Rectal smooth muscle tissue (tissue), 1 donor: Measurements from ENCODE around the gene UNKL.

Experiments
- H3K27ac ChIP-seq: one replicate; pipeline ENCODE4 v1.7.0; 2013; ENCODE audit warnings: low read depth, low read length, inconsistent platforms
- H3K27me3 ChIP-seq: one replicate; pipeline ENCODE4 v1.7.0; 2013; ENCODE audit warnings: low read length; ENCODE audit not compliant: control insufficient read depth, insufficient read depth
- H3K36me3 ChIP-seq: one replicate; pipeline ENCODE4 v1.7.0; 2013; ENCODE audit warnings: low read length; ENCODE audit not compliant: control insufficient read depth, insufficient read depth
- H3K4me1 ChIP-seq: one replicate; pipeline ENCODE4 v1.7.0; 2013; ENCODE audit warnings: low read length; ENCODE audit not compliant: control insufficient read depth, insufficient read depth
- H3K4me3 ChIP-seq: one replicate; pipeline ENCODE4 v1.7.0; 2013; ENCODE audit warnings: low read length
- H3K9ac ChIP-seq: one replicate; pipeline ENCODE4 v1.7.0; 2013; ENCODE audit warnings: low read length

The UNKL gene

DNA sequence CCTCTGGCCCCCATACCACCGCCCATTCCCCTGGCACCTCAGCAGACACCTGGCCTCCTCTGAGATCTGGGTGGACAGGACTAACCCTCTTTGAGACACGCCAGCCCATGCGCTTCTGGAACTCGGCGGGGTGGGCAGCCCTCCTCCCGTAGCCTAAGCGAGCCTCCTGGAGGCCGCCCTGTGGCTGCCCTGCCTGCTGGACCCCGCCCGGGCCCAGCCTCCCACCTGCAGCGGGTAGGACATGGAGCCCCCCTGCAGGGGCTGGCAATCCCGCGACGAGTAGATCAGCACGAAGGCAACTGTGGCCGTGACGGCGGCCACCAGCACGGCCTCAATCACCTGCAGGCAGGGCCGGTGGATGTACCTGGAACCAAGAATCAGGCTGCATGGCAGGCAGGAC lies 38.0 kb upstream of the UNKL start:
- peaks cover 23% of the 10 kb centered on the region for H3K36me3 ChIP-seq
- H3K9ac ChIP-seq = no peak overlapping the region
- H3K4me1 ChIP-seq = no peaks in the 10 kb centered on the region
- H3K4me3 ChIP-seq = no peak overlapping the region
- no peaks in the 10 kb centered on the region for H3K27me3 ChIP-seq
- H3K27ac ChIP-seq = no peak overlapping the region

DNA sequence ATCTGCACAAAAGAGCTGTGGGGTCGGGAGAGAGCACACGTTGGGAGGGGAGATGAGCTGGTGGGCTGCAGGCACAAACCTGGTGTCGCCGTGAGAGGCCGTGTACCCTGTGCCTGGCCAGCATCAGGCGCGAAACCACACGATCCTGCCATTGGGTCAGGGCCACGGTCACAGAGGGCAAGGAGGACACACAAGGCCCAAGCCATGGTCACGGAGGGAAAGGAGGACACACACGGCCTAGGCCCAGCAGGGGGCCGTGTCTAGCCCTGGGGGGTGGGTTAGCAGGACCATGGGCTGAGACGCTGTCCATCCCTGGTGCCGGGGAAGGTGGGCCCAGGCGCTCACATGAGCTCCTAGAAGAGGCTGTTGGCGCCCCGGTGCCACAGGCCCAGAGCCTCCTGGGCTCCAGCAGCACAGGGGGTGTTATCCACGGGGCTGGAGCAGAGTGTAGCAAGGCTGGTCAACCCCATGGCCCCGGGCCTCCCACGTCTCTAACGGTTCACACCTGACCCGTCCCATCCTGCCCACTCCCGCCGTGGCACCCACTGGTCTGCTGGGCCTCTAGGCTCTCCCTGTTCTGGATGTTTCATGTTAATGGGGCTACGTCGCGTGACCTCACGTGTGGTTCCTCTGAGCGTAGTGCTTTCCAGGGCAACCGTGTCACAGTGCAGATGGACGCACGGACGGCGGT lies 37.3 kb upstream of the UNKL start:
- Histone ChIP-seq H3K36me3 (peaks cover 22% of the 10 kb centered on the region), H3K27ac (no peak overlapping the region), H3K9ac (no peak overlapping the region), H3K4me1 (no peaks in the 10 kb centered on the region), H3K4me3 (no peak overlapping the region), H3K27me3 (no peaks in the 10 kb centered on the region)

DNA sequence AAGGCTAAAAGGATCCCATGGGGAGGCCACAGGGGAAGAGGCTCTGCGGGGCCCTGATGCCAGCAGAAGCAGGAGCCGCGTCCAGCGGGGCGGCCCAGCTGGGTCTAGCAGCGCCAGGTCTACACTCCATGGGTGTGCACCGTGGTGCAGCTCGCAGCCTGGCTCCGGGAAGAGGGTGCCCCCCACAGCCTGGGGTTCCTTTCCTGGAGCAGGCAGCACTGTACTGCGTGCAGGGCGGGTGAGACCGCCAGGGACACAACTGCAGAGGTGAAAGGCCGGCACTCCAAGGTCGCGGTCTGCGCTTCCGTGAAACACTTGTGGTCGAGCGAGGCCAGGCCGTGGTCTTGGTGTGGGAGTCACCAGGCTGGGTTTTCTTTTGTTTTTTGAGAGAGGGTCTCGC lies 36.3 kb upstream of the UNKL start:
- Histone ChIP-seq H3K9ac (no peak overlapping the region), H3K4me1 (no peaks in the 10 kb centered on the region), H3K27ac (no peak overlapping the region), H3K4me3 (no peak overlapping the region), H3K27me3 (no peaks in the 10 kb centered on the region), H3K36me3 (peaks cover 23% of the 10 kb centered on the region)

DNA sequence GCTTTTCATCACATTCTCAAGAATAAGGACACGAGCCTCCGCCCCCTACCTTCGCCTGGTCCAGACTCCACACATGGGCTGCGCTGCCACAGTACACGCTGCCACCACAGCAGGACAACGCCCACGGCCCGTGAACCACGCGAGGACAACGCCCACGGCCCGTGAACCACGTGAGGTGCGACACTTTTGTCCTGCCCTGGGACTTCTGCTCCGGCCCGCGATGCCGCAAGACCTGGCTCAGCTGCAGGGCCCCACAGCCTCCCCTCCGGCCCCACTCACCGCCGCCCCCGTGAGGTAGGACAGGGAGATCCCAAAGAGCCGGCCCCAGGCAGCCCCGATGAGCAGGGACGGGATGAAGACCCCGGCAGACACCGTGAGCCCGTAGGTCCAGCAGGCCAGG lies 35.7 kb upstream of the UNKL start:
- H3K27ac ChIP-seq = no peak overlapping the region
- H3K36me3 ChIP-seq = peaks cover 25% of the 10 kb centered on the region

DNA sequence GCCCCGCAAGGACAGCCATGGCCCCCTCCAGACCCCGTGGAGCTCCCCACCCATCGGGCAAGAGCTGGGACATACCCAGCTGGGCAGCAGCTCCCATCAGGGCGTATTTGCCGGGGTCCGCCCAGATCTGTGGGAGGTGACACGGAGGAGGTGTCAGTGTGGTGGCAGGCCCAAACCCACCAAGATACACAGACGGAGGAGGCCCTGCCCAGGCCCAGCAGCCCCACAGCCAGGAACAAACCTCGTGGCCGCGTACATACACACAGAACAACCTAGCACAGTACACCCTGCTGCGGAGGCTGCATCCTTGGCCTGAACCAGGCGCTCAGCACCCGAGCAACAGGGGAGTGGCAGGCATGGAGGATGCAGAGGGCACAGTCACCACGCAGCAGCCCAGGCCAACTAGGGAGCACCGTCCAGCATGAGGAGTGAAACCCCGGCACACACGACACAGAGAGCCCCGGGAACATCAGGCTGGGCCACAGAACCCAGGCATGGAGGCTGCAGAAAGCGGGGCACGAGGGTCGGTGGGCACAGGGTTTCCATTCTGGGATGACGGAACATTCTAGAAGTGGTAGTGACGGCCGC lies 34.8 kb upstream of the UNKL start:
- H3K9ac ChIP-seq = no peak overlapping the region
- H3K27me3 ChIP-seq = no peaks in the 10 kb centered on the region
- H3K27ac ChIP-seq = no peak overlapping the region
- H3K36me3 ChIP-seq = peaks cover 23% of the 10 kb centered on the region
- H3K4me3 ChIP-seq = no peak overlapping the region
- H3K4me1 ChIP-seq = no peaks in the 10 kb centered on the region

More for the DNA sequence above, 35.7 kb upstream of the UNKL start:
- no peak overlapping the region for H3K9ac ChIP-seq
- H3K27me3 ChIP-seq = no peaks in the 10 kb centered on the region
- H3K4me1 ChIP-seq = no peaks in the 10 kb centered on the region
- H3K4me3 ChIP-seq = no peak overlapping the region

DNA sequence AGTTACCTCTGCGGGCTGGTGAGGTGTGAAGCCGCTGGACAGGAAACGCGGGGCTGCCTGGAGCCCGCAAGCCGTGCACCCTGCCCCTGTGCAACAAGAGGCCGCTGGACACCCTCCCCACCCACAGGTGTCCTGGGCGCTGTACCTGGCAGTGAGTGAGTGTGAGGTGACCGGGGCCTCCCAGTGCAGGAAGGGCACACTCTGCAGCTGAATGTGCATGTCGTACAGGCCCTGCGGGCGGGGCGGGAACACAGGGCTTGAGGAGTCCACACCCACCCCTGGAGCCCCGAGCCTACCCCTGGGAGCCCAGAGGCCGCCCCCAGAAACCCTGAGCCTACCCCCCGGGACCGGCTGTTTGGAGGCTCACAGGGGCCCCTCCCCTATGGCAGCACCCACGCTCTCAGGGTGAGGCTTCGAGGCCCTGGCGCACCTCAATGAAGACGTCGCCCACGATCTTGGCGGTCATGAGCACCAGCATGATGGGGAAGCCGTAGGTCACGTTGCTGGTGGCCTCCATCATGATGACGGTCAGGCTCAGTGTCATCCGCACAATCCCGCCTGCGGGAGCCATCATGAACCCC lies 34.1 kb upstream of the UNKL start:
- no peak overlapping the region for H3K4me3 ChIP-seq
- no peaks in the 10 kb centered on the region for H3K4me1 ChIP-seq
- peaks cover 22% of the 10 kb centered on the region for H3K36me3 ChIP-seq
- no peaks in the 10 kb centered on the region for H3K27me3 ChIP-seq
- H3K27ac ChIP-seq = no peak overlapping the region
- no peak overlapping the region for H3K9ac ChIP-seq

DNA sequence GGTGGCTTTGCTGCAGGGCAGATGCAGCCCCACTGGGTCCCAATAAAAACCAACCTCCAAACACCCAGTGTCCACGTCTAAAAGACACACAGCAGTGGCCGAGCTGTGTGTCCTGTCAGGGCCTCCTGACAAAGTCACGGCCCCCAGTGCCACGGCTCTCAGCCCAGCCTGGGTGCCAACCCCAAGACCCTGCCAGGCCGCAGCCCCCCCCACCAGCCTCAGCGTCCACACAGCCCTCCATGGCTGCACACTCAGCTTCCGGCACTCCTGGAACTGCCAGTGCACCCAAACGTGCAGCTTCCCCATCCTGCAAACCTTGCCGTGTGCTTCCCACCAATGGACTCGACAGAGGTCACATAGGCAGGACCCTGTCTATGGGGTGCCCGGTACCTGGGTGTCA lies 33.5 kb upstream of the UNKL start:
- H3K9ac ChIP-seq = no peak overlapping the region
- H3K36me3 ChIP-seq = peaks cover 20% of the 10 kb centered on the region
- H3K4me3 ChIP-seq = no peak overlapping the region

DNA sequence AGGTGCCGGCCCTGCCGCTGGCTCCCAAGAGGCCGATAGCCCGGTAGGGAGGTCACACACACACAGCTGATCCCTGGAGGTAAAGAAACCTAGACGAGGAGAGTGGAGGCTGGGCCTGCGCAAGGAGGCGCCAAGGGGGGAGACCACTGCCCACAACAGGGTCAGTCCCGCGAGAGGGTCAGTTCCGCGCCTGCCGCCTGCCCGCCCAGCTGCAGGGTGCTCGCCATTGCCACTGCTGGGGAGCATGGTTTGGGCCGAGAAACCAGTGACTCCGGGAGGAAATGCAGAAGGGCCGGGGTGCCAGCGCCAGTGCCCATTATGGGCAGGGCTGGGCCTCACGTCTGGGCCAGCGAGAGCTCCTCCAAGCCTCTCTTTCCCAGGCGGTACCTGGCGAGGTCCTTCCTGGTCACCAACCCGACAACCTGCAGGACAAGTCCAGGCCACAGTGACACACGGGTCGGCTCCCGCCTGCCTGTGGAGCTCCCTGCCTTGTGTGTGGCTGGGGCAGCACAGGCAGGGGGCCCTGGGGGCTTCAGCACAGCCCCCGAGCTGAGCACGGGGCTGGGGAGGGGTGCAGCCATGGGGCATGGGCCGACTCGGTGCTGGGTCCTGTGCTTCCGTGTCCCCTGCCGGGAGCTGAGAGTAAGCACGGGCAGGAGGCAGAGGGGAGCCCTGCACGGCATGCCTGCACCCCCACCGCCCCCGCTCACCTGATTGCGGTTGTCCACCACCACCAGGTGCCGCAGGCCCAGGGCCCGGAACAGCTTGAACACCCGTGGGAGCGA lies 32.0 kb upstream of the UNKL start:
- no peak overlapping the region for H3K9ac ChIP-seq
- no peaks in the 10 kb centered on the region for H3K27me3 ChIP-seq
- peaks cover 16% of the 10 kb centered on the region for H3K36me3 ChIP-seq
- no peak overlapping the region for H3K4me3 ChIP-seq
- H3K4me1 ChIP-seq = no peaks in the 10 kb centered on the region
- no peak overlapping the region for H3K27ac ChIP-seq

More for the DNA sequence above, 33.5 kb upstream of the UNKL start:
- Histone ChIP-seq H3K4me1 (no peaks in the 10 kb centered on the region), H3K27ac (no peak overlapping the region), H3K27me3 (no peaks in the 10 kb centered on the region)

DNA sequence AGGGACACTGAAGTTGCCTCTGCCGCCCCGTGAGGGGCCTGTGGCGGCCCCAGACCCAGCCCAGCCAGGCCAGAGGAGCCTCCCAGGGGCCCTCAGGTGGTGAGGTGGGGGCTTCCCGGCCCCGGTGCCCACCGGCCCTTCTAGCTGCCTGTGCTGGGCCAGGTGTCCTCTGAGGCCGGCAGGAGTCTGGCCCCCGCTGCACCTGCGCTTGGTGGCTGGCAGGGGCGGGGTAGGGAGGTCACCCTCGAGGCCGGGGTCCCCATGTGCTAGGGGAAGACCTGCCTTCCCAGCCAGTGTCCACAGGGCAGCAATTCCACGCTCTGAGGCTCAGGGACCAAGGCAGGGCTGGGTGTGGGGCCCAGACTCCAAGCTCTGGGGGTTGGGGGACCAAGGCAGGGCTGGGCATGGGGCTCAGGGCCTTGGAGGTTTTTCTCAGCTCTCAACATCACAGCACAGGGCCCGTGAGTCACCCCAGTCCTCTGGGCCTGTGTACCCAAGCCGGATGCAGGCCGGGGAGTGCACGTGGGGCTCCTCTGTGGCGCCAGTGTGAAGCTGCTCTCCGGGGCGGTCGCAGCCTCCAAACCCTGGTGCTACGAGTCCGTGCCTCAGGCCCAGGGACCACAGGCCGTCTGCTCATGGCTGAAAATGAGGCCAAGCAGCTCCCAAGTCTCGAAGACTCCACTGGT lies 31.2 kb upstream of the UNKL start:
- Histone ChIP-seq H3K36me3 (peaks cover 13% of the 10 kb centered on the region), H3K4me1 (no peaks in the 10 kb centered on the region), H3K27me3 (no peaks in the 10 kb centered on the region), H3K9ac (no peak overlapping the region), H3K27ac (no peak overlapping the region), H3K4me3 (no peak overlapping the region)

DNA sequence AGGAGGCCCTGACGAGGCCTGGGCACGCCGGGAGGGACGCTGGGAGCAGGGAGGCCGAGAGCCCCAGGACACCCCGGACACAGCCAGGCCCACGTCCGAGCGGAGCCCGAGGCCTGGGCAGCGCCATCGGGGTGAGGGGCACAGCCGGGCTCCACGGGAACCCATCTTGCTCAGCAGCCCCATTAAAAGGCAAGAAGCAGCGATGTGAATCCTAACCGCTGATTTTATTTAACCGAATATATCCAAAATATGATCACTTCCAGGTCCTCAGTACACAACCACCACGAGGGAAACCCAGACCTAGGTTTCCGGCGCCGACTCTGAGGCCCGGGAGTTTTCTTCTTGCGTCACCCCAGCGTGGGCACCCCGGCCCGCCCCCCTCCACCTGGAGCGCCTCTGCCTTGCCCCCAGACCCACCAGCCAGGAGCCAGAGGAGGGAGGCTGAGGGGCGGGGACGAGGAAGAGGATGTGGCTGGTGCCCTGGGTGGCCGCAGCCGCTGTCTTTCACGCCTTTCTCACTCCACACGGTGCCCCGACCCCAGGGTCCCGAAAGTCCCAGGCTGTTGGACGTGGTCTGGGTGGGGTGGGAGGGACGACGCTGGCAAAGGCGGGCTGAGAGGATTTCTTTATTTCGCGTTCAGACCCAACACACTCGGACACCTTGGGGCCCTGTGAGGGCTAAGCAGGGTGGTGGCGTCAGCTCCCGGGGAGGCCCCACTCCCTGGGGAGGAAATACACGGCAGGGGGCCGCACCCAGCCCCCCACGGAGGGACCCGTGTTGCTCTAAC lies 30.4 kb upstream of the UNKL start:
- Histone ChIP-seq H3K4me3 (no peak overlapping the region), H3K4me1 (no peaks in the 10 kb centered on the region), H3K27me3 (no peaks in the 10 kb centered on the region), H3K27ac (no peak overlapping the region), H3K9ac (no peak overlapping the region), H3K36me3 (peaks cover 13% of the 10 kb centered on the region)

DNA sequence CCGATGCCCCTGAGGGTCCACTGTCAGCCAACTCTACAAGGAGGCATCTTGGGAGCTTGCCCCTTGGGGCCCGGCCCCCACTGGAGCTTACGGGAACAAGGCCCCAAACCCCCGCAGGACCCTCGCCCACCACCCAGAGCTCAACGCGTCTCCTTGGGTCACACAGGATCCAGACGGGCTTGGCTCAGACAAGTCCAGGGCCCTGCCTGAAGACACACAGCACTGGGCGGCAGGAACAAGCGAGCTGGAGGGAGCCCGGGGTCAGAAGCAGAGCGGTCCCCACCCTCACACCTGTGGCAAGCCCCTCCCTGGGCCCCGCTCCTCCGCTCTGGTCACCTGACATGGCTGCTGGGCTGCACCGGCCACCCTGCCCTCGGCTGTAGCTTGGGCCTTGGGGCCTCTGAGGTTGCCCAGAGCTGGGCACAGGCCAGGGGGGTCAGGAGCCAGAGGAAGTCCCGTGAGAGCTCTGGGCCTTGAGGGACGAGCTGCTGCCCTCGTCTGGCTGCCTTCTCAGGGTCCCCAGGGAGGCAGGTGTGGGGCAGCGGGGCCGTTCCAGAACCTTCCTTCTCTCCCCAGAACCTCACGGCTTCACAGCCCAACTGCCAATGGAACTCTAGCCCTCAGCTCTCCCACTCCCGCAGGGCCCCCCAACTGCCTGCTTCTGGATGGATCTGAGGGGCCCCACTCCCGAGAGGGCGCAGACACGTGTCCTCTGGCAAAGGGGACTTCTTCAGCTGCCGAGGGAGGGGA lies 29.7 kb upstream of the UNKL start, which contains the start of gene CCDC154:
Gene CCDC154, minus strand, starts transcription at position 577 of the 750 bp plus-strand sequence. Its CDS starts 234 bp downstream, at position 343.
- Histone ChIP-seq H3K27ac (no peak within 1 kb of the TSS), H3K4me1 (no peaks in the 10 kb centered on the region), H3K27me3 (no peaks in the 10 kb centered on the region), H3K4me3 (no peak within 1 kb of the TSS), H3K9ac (no peak within 1 kb of the TSS), H3K36me3 (peaks cover 13% of the 10 kb centered on the region)
